Stimulated activated CD4-positive, alpha-beta T cell treated with anti-CD3 and anti-CD28 coated beads, Interleukin-2, amount 100 ng/mL, for 24 hours (primary cell): ENCODE data around the gene GRIN1.

Experiments
- DNase-seq, 2 donors: peaks; one replicate each; pipeline ENCODE4 v3.0.0-alpha.2; 2020

The GRIN1 gene

GRCh38 chr9:137166380-137167229, 27.7 kb downstream of the GRIN1 start:
- no peak for DNase-seq

GRCh38 chr9:137167277-137167746, 28.4 kb downstream of the GRIN1 start:
- no peak for DNase-seq

- DNase-seq, result no peak
These were observed 29.0 kb downstream of the GRIN1 start for GRCh38 chr9:137167747-137168572.

GRCh38 chr9:137168573-137168903, 29.6 kb downstream of the GRIN1 start:
- DNase-seq, result no peak

GRCh38 chr9:137168904-137169856, 30.2 kb downstream of the GRIN1 start:
- peak in 1 of 2 donors; percentile 41 for DNase-seq

GRCh38 chr9:137169896-137170358, 31.0 kb downstream of the GRIN1 start, which contains the start of gene LRRC26:
Gene LRRC26, minus strand, starts transcription at chr9:137170051. Its CDS starts 108 bp downstream, at chr9:137169943.
- no peak for DNase-seq

GRCh38 chr9:137170486-137171148, 31.7 kb downstream of the GRIN1 start:
- DNase-seq, result no peak

GRCh38 chr9:137171149-137171900, 32.4 kb downstream of the GRIN1 start:
- no peak for DNase-seq

GRCh38 chr9:137172901-137173795, 34.2 kb downstream of the GRIN1 start:
- no peak for DNase-seq

GRCh38 chr9:137173796-137174664, 35.1 kb downstream of the GRIN1 start:
- no peak for DNase-seq

- no peak for DNase-seq
These were observed 35.9 kb downstream of the GRIN1 start for GRCh38 chr9:137174722-137175293.

- DNase-seq, result no peak
These were observed 36.5 kb downstream of the GRIN1 start for GRCh38 chr9:137175345-137175961.

GRCh38 chr9:137176302-137177182, 37.6 kb downstream of the GRIN1 start:
- DNase-seq, result peak in 1 of 2 donors; percentile 36

GRCh38 chr9:137178201-137178938, 39.4 kb downstream of the GRIN1 start:
- DNase-seq, result no peak

GRCh38 chr9:137178939-137179630, 40.1 kb downstream of the GRIN1 start:
- no peak for DNase-seq

- DNase-seq, result no peak
These were observed 40.8 kb downstream of the GRIN1 start for GRCh38 chr9:137179761-137180160.
